H9 (cell line): ENCODE results near the gene TPD52L1. TPM values are rescaled to one million over a fixed set of nuclear protein-coding genes. Genes with fewer than 3 reads are reported as not detected.

Experiments used
- DNase-seq: peaks from one replicate; pipeline ENCODE4 v3.0.0-alpha.2; 2017
- H2AFZ ChIP-seq: one replicate; pipeline ENCODE4 v1.6.1; 2013; ENCODE audit warnings: mild to moderate bottlenecking, low read length, control low read depth, moderate library complexity
- H2AK5ac ChIP-seq: 2 replicates; pipeline ENCODE4 v1.6.1; 2013; ENCODE audit warnings: low read length, control low read depth, mixed read lengths; ENCODE audit not compliant: insufficient read length
- H2BK120ac ChIP-seq: one replicate; pipeline ENCODE4 v1.6.1; 2013; ENCODE audit warnings: low read depth, mild to moderate bottlenecking, low read length, control low read depth, inconsistent platforms; ENCODE audit not compliant: poor library complexity, severe bottlenecking
- H2BK12ac ChIP-seq: 2 replicates; pipeline ENCODE4 v1.6.1; 2013; ENCODE audit warnings: low read length, control low read depth, mixed read lengths, low read depth; ENCODE audit not compliant: insufficient read length
- H2BK15ac ChIP-seq: 2 replicates; pipeline ENCODE4 v1.6.1; 2013; ENCODE audit warnings: low read depth, low read length, control low read depth
- H2BK20ac ChIP-seq: one replicate; pipeline ENCODE4 v1.6.1; 2013; ENCODE audit warnings: low read depth, mild to moderate bottlenecking, low read length, control low read depth, inconsistent platforms; ENCODE audit not compliant: poor library complexity, severe bottlenecking
- H2BK5ac ChIP-seq: 2 replicates; pipeline ENCODE4 v1.6.1; 2013; ENCODE audit warnings: low read length, control low read depth, mixed read lengths; ENCODE audit not compliant: insufficient read length
- H3K14ac ChIP-seq: 2 replicates; pipeline ENCODE4 v1.6.1; 2013; ENCODE audit warnings: low read length, control low read depth; ENCODE audit not compliant: insufficient read depth
- H3K18ac ChIP-seq: 2 replicates; pipeline ENCODE4 v1.6.1; 2013; ENCODE audit warnings: low read depth, mild to moderate bottlenecking, mixed read lengths, low read length, control low read depth; ENCODE audit not compliant: insufficient read length
- H3K23ac ChIP-seq: 2 replicates; pipeline ENCODE4 v1.6.1; 2013; ENCODE audit warnings: low read length, control low read depth, mixed read lengths, low read depth; ENCODE audit not compliant: insufficient read length
- H3K23me2 ChIP-seq: 2 replicates; pipeline ENCODE4 v1.6.1; 2013; ENCODE audit warnings: low read depth, mild to moderate bottlenecking, mixed read lengths, low read length, control low read depth; ENCODE audit not compliant: insufficient read length, poor library complexity, severe bottlenecking
- H3K27ac ChIP-seq: 2 replicates; pipeline ENCODE4 v1.5.1; 2013; ENCODE audit warnings: low read length, control low read depth, mixed read lengths, low read depth; ENCODE audit not compliant: insufficient read length
- H3K27me3 ChIP-seq: 2 replicates; pipeline ENCODE4 v1.6.1; 2013; ENCODE audit warnings: low read length, control low read depth, inconsistent platforms; ENCODE audit not compliant: insufficient read depth
- H3K4ac ChIP-seq: 2 replicates; pipeline ENCODE4 v1.6.1; 2013; ENCODE audit warnings: low read depth, mild to moderate bottlenecking, control low read depth, inconsistent platforms, low read length, moderate library complexity
- H3K4me1 ChIP-seq: 2 replicates; pipeline ENCODE4 v1.6.1; 2013; ENCODE audit warnings: low read length, control low read depth, inconsistent platforms; ENCODE audit not compliant: insufficient read depth
- H3K4me2 ChIP-seq: 2 replicates; pipeline ENCODE4 v1.6.1; 2013; ENCODE audit warnings: low read length, control low read depth, mixed read lengths; ENCODE audit not compliant: insufficient read length, insufficient read depth
- H3K56ac ChIP-seq: 2 replicates; pipeline ENCODE4 v1.6.1; 2013; ENCODE audit warnings: low read depth, mild to moderate bottlenecking, mixed read lengths, low read length, control low read depth; ENCODE audit not compliant: insufficient read length
- H3K79me1 ChIP-seq: 2 replicates; pipeline ENCODE4 v1.6.1; 2013; ENCODE audit warnings: low read depth, mild to moderate bottlenecking, moderate library complexity, low read length, control low read depth, inconsistent platforms; ENCODE audit not compliant: insufficient read depth, poor library complexity, severe bottlenecking
- H3K79me2 ChIP-seq: 2 replicates; pipeline ENCODE4 v1.6.1; 2013; ENCODE audit warnings: low read length, control low read depth, inconsistent platforms; ENCODE audit not compliant: insufficient read depth
- H3K9ac ChIP-seq: 2 replicates; pipeline ENCODE4 v1.6.1; 2013; ENCODE audit warnings: low read length, control low read depth, mixed read lengths; ENCODE audit not compliant: insufficient read length; ENCODE audit errors: extremely low read depth
- H3K9me3 ChIP-seq: one replicate; pipeline ENCODE4 v1.6.1; 2013; ENCODE audit warnings: low read depth, low read length, inconsistent platforms; ENCODE audit not compliant: control insufficient read depth
- H3T11ph ChIP-seq: one replicate; pipeline ENCODE4 v1.6.1; 2013; ENCODE audit warnings: mild to moderate bottlenecking, low read length, control low read depth, inconsistent platforms
- H4K20me1 ChIP-seq: one replicate; pipeline ENCODE4 v1.6.1; 2013; ENCODE audit not compliant: control insufficient read depth, insufficient read length, insufficient read depth
- H4K5ac ChIP-seq: 2 replicates; pipeline ENCODE4 v1.6.1; 2013; ENCODE audit warnings: low read depth, mild to moderate bottlenecking, mixed read lengths, low read length, control low read depth; ENCODE audit not compliant: insufficient read length
- H4K8ac ChIP-seq: replicated peaks from 2 replicates; pipeline ENCODE4 v1.6.1; 2013; ENCODE audit warnings: low read length, control low read depth, mixed read lengths, low read depth; ENCODE audit not compliant: insufficient read length
- H4K91ac ChIP-seq: 2 replicates; pipeline ENCODE4 v1.6.1; 2013; ENCODE audit warnings: low read depth, mild to moderate bottlenecking, moderate library complexity, mixed read lengths, low read length, control low read depth; ENCODE audit not compliant: insufficient read length
- H3K27ac Mint-ChIP-seq, 3 experiments: 2 replicates in 2 of 3; 3 replicates in 1 of 3; pipeline ENCODE4 v1.8.0; 2020 to 2021; ENCODE audit warnings: mixed read lengths in 3 of 3, mild to moderate bottlenecking in 1 of 3, moderate library complexity in 1 of 3
- H3K27me3 Mint-ChIP-seq: 2 replicates; pipeline ENCODE4 v1.8.0; 2021; ENCODE audit warnings: low read depth, mild to moderate bottlenecking, moderate library complexity, mixed read lengths
- H3K36me3 Mint-ChIP-seq, 3 experiments: 2 replicates in 2 of 3; 3 replicates in 1 of 3; pipeline ENCODE4 v1.8.0; 2020 to 2021; ENCODE audit warnings: low read depth in 3 of 3, mixed read lengths in 3 of 3; ENCODE audit not compliant: insufficient read depth in 1 of 3
- H3K4me1 Mint-ChIP-seq, 2 experiments: 2 replicates each; pipeline ENCODE4 v1.8.0; 2020; ENCODE audit warnings: mixed read lengths in 2 of 2
- H3K4me3 Mint-ChIP-seq, 2 experiments: 2 replicates in 1 of 2; 3 replicates in 1 of 2; pipeline ENCODE4 v1.8.0; 2020 to 2021; ENCODE audit warnings: mild to moderate bottlenecking in 2 of 2, mixed read lengths in 2 of 2, moderate library complexity in 1 of 2
- H3K9me3 Mint-ChIP-seq, 2 experiments: 2 replicates in 1 of 2; 3 replicates in 1 of 2; pipeline ENCODE4 v1.8.0; 2020; ENCODE audit warnings: mild to moderate bottlenecking in 2 of 2, mixed read lengths in 2 of 2, moderate library complexity in 1 of 2
- CTCF ChIP-seq: fragments of 200-600 bp; sonication (generic); conservative IDR thresholded peaks from 3 replicates; pipeline ENCODE4 v1.8.0; 2021; ENCODE audit warnings: antibody characterized with exemption, mild to moderate bottlenecking
- WGBS: extraction: QIAGEN DNeasy Blood & Tissue Kit; methylation state at CpG from one replicate; pipeline ENCODE4 v1.1.7; 2013; ENCODE audit warnings: missing lambda C conversion rate, low lambda C conversion rate, mixed read lengths; ENCODE audit not compliant: insufficient read length; ENCODE audit errors: extremely low coverage; 5-methylcytosine and 5-hydroxymethylcytosine counted together
- total RNA-seq: library from RNA; stranded (reverse); gene quantifications from 2 replicates; pipeline ENCODE4 v1.2.1, GENCODE V29; 2021

Gene TPD52L1
- total RNA-seq, 1 experiment from 2014 or later = 6.6 TPM

GRCh38 chr6:125285936-125286335, 132.4 kb downstream of the TPD52L1 start:
- Mint-ChIP-seq H3K27me3 (no peaks in the 10 kb centered on the region), H3K27ac (no peak overlapping the region), H3K36me3 (peaks cover 79 to 88% (median 80%) of the 10 kb centered on the region in 3 experiments), H3K4me3 (no peak overlapping the region), H3K9me3 (peaks cover 13 to 34% of the 10 kb centered on the region in 2 experiments), H3K4me1 (peaks cover 2 to 5% of the 10 kb centered on the region in 2 experiments)
- no peaks in the 10 kb centered on the region for H3K9me3 ChIP-seq
- no peak overlapping the region for H2AFZ ChIP-seq
- no CpG with 5 or more reads among the region's 1 CpG for WGBS
- H3K27ac ChIP-seq = no peak overlapping the region
- H2BK120ac ChIP-seq = no peak overlapping the region
- no peak overlapping the region for H2BK20ac ChIP-seq
- H2BK12ac ChIP-seq = no peak overlapping the region
- no peak overlapping the region for H4K5ac ChIP-seq
- H3K4me2 ChIP-seq = no peak overlapping the region
- no peak overlapping the region for H4K8ac ChIP-seq
- no peaks in the 10 kb centered on the region for H3K23me2 ChIP-seq
- H3K27me3 ChIP-seq = no peaks in the 10 kb centered on the region
- no peak overlapping the region for H3T11ph ChIP-seq
- H3K56ac ChIP-seq = no peak overlapping the region
- H3K79me1 ChIP-seq = no peaks in the 10 kb centered on the region
- no peak overlapping the region for H3K9ac ChIP-seq
- no peaks in the 10 kb centered on the region for H4K20me1 ChIP-seq
- H2BK5ac ChIP-seq = no peak overlapping the region
- no peak overlapping the region for H2BK15ac ChIP-seq
- H3K4me1 ChIP-seq = no peaks in the 10 kb centered on the region
- no peaks in the 10 kb centered on the region for H3K79me2 ChIP-seq
- no peak overlapping the region for H3K23ac ChIP-seq
- no peak for DNase-seq
- no peak overlapping the region for H2AK5ac ChIP-seq
- H3K14ac ChIP-seq = no peak overlapping the region
- no peak overlapping the region for H3K4ac ChIP-seq
- no peak for TF ChIP-seq CTCF
- no peak overlapping the region for H3K18ac ChIP-seq
- no peak overlapping the region for H4K91ac ChIP-seq
